ENCODE measurements around the gene STK38. TPM values are rescaled to one million over a fixed set of nuclear protein-coding genes. Genes with fewer than 3 reads are reported as not detected.

The STK38 gene
- total RNA-seq, 2 experiments from 2014 or later = 29.4 to 42.5 TPM

- CTCF ChIA-PET (ENCODE audit: unreplicated experiment) = interaction anchor here (0.6 to 0.7 kb wide), 2 partner anchors 10 to 22 kb away, joined by 3 read pairs; no protein-coding TSS in a partner anchor
- Histone ChIP-seq H3K4me2 (ENCODE audit: low read length) (no peak overlapping the region), H4K20me1 (ENCODE audit: insufficient read depth, low read length) (no peaks in the 10 kb centered on the region), H3K9me2 (ENCODE audit: insufficient read depth, low read length) (no peaks in the 10 kb centered on the region), H3K27ac (ENCODE audit: low read depth, low read length, poor library complexity, severe bottlenecking) (no peak overlapping the region), H3K9me3 (ENCODE audit: low read length) (no peaks in the 10 kb centered on the region), H3K4me3 (ENCODE audit: low read depth, low read length, poor library complexity, severe bottlenecking) (no peak overlapping the region), H3K36me3 (ENCODE audit: insufficient read depth, low read length) (no peaks in the 10 kb centered on the region), H3K79me2 (ENCODE audit: insufficient read depth, low read depth, low read length) (no peaks in the 10 kb centered on the region), H3K4me1 (ENCODE audit: insufficient read depth, low read length, poor library complexity, severe bottlenecking) (peaks cover 24% of the 10 kb centered on the region), H2AFZ (ENCODE audit: low read length) (no peak overlapping the region)
- BruUV-seq (replicated peaks) = no TSS peak
- DNase-seq (ENCODE audit: low spot score) = no peak
- intact Hi-C loops (cut with micrococcal nuclease; ENCODE audit: unreplicated experiment) = no loop called here
- POLR2A ChIA-PET = interaction anchor here (0.5 to 0.7 kb wide), 3 partner anchors 11 to 67 kb away, joined by 3 read pairs; no protein-coding TSS in a partner anchor
- TF ChIP-seq CTCF (conservative IDR thresholded peaks at IDR 0.05; ENCODE audit: low read length) = no peak
- TF ChIP-seq EZH2phosphoT487 (IDR thresholded peaks at IDR 0.05; ENCODE audit: borderline replicate concordance, low read depth, low read length) = no peak
Measured at GRCh38 chr6:36581716-36582115, 34.4 kb upstream of the STK38 start.

GRCh38 chr6:36580184-36580526, 32.9 kb upstream of the STK38 start:
- Histone ChIP-seq H3K9me2 (ENCODE audit: insufficient read depth, low read length) (no peaks in the 10 kb centered on the region), H3K4me2 (ENCODE audit: low read length) (peak overlapping the region; percentile 24; the same call in 1 of the 2 replicates), H3K4me1 (ENCODE audit: insufficient read depth, low read length, poor library complexity, severe bottlenecking) (peaks cover 23% of the 10 kb centered on the region), H3K4me3 (ENCODE audit: low read depth, low read length, poor library complexity, severe bottlenecking) (no peak overlapping the region), H3K79me2 (ENCODE audit: insufficient read depth, low read depth, low read length) (no peaks in the 10 kb centered on the region), H3K36me3 (ENCODE audit: insufficient read depth, low read length) (no peaks in the 10 kb centered on the region), H3K27ac (ENCODE audit: low read depth, low read length, poor library complexity, severe bottlenecking) (no peak overlapping the region), H4K20me1 (ENCODE audit: insufficient read depth, low read length) (no peaks in the 10 kb centered on the region), H3K9me3 (ENCODE audit: low read length) (peaks cover under 1% of the 10 kb centered on the region; the same call in 1 of the 2 replicates), H2AFZ (ENCODE audit: low read length) (peak overlapping the region; percentile 75)
- TF ChIP-seq EZH2phosphoT487 (IDR thresholded peaks at IDR 0.05; ENCODE audit: borderline replicate concordance, low read depth, low read length) (no peak), CTCF (conservative IDR thresholded peaks at IDR 0.05; ENCODE audit: low read length) (no peak)
- ChIA-PET POLR2A (interaction anchor here (0.6 to 2.2 kb wide), 12 partner anchors 8 to 157 kb away, joined by 3 to 10 read pairs (median 4); no protein-coding TSS in a partner anchor), CTCF (ENCODE audit: unreplicated experiment) (no interaction called here)
- intact Hi-C loops (cut with micrococcal nuclease; ENCODE audit: unreplicated experiment) = no loop called here
- DNase-seq (ENCODE audit: low spot score) = no peak
- no TSS peak for BruUV-seq (replicated peaks)

- no peak overlapping the region for H3K4me2 ChIP-seq (ENCODE audit: low read length)
- H3K9me2 ChIP-seq (ENCODE audit: insufficient read depth, low read length) = no peaks in the 10 kb centered on the region
- H3K79me2 ChIP-seq (ENCODE audit: insufficient read depth, low read depth, low read length) = no peaks in the 10 kb centered on the region
- BruUV-seq (replicated peaks) = no TSS peak
- H3K9me3 ChIP-seq (ENCODE audit: low read length) = peaks cover 8% of the 10 kb centered on the region; the same call in 1 of the 2 replicates
- ChIA-PET POLR2A (interaction anchor here (0.8 to 2.2 kb wide), 5 partner anchors 10 to 207 kb away, joined by 3 to 10 read pairs (median 4); no protein-coding TSS in a partner anchor), CTCF (ENCODE audit: unreplicated experiment) (interaction anchor here (1.4 kb wide), 1 partner anchor 12 kb away, joined by 3 read pairs; no protein-coding TSS in a partner anchor)
- no peak for TF ChIP-seq CTCF (conservative IDR thresholded peaks at IDR 0.05; ENCODE audit: low read length)
- no peak for TF ChIP-seq EZH2phosphoT487 (IDR thresholded peaks at IDR 0.05; ENCODE audit: borderline replicate concordance, low read depth, low read length)
- intact Hi-C loops (cut with micrococcal nuclease; ENCODE audit: unreplicated experiment) = loop anchor here (5.0 kb wide), 1 partner anchor 156 kb away; no protein-coding TSS in a partner anchor
- H3K36me3 ChIP-seq (ENCODE audit: insufficient read depth, low read length) = no peaks in the 10 kb centered on the region
- H2AFZ ChIP-seq (ENCODE audit: low read length) = no peak overlapping the region; the same call in 1 of the 2 replicates
- no peak overlapping the region for H3K4me3 ChIP-seq (ENCODE audit: low read depth, low read length, poor library complexity, severe bottlenecking)
- DNase-seq (ENCODE audit: low spot score) = no peak
- no peaks in the 10 kb centered on the region for H4K20me1 ChIP-seq (ENCODE audit: insufficient read depth, low read length)
- H3K4me1 ChIP-seq (ENCODE audit: insufficient read depth, low read length, poor library complexity, severe bottlenecking) = peaks cover 23% of the 10 kb centered on the region
- H3K27ac ChIP-seq (ENCODE audit: low read depth, low read length, poor library complexity, severe bottlenecking) = no peak overlapping the region
Measured at GRCh38 chr6:36578431-36578830, 31.2 kb upstream of the STK38 start.
